Neural crest cell (in vitro differentiated cells): Measurements from ENCODE around the gene NOL12. TPM values are rescaled to one million over a fixed set of nuclear protein-coding genes. Genes with fewer than 3 reads are reported as not detected.
A peak's percentile ranks its signal among the peaks of the same experiment; 100 is the strongest.

Source experiments
- DNase-seq: peaks from one replicate; pipeline ENCODE4 v3.0.0; 2021; ENCODE audit warnings: low read depth, mixed read lengths, low spot score
- H3K27ac Mint-ChIP-seq: one replicate; pipeline ENCODE4 v1.8.0; 2021; ENCODE audit warnings: mild to moderate bottlenecking, mixed read lengths; ENCODE audit not compliant: unreplicated experiment
- H3K27me3 Mint-ChIP-seq: 2 replicates; pipeline ENCODE4 v1.8.0; 2021; ENCODE audit warnings: low read depth, mild to moderate bottlenecking, mixed read lengths
- H3K36me3 Mint-ChIP-seq: 2 replicates; pipeline ENCODE4 v1.8.0; 2021; ENCODE audit warnings: low read depth, mild to moderate bottlenecking, mixed read lengths
- H3K4me1 Mint-ChIP-seq: 2 replicates; pipeline ENCODE4 v1.8.0; 2021; ENCODE audit warnings: mixed read lengths
- H3K4me3 Mint-ChIP-seq: one replicate; pipeline ENCODE4 v1.8.0; 2021; ENCODE audit warnings: mild to moderate bottlenecking, mixed read lengths
- H3K9me3 Mint-ChIP-seq: 2 replicates; pipeline ENCODE4 v1.8.0; 2021; ENCODE audit warnings: mixed read lengths
- total RNA-seq: library from RNA; stranded (reverse); gene quantifications from 2 replicates; pipeline ENCODE4 v1.2.1, GENCODE V29; 2021
- TF ChIP-seq, protein P1 (sequence below): fragments of 200-600 bp; sonication (generic); conservative IDR thresholded peaks from 2 replicates; pipeline ENCODE4 v1.5.0; 2021; ENCODE audit warnings: antibody characterized with exemption, mild to moderate bottlenecking

The NOL12 gene
- total RNA-seq, 1 donor from 2014 or later, result 43.3 TPM

DNA sequence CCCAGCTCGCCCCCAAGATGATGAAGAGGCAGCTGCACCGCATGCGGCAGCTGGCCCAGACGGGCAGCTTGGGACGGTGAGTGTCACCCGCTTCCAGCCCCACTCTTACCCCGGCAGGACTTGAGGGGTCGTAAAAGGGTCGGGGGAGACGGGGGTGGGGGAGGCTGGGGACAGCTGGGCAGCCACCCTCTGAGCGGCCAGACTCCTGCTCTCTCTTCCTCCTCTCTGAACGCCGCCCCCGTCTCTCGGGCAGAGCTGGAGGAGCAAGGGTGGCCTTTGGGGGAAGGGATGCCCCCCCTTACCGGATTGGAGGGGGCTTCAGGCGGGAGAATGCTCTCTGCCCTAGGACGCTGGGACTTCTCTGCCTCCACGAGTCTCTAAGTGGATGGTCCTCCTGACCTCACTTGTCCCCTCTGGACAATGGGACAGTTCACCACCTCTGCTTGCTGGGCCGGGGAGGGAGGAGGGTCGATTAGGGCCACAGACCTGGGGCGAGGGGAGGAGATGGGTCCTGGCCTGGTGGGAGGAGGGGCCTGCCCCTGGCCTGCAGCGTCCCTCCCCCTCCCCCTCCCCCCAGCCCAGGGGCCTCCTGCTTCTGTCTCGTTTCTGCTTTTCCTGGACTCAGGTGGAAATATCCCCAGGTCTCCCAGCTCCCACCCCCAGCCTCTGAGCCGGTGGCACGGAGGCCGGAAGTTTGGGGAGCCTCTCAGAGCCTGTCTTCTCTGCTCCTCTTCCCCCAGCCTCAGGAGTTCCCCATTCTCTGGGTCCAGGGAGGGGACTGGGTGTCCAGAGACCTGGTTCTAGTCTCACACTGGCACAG lies 46.2 kb upstream of the NOL12 start:
- Mint-ChIP-seq H3K9me3 (no peaks in the 10 kb centered on the region), H3K4me1 (peaks cover 28% of the 10 kb centered on the region), H3K27me3 (no peaks in the 10 kb centered on the region), H3K36me3 (peaks cover 2% of the 10 kb centered on the region), H3K4me3 (peak overlapping the region; percentile 84), H3K27ac (no peak overlapping the region)
- no peak for DNase-seq
- TF ChIP-seq, protein P1, sequence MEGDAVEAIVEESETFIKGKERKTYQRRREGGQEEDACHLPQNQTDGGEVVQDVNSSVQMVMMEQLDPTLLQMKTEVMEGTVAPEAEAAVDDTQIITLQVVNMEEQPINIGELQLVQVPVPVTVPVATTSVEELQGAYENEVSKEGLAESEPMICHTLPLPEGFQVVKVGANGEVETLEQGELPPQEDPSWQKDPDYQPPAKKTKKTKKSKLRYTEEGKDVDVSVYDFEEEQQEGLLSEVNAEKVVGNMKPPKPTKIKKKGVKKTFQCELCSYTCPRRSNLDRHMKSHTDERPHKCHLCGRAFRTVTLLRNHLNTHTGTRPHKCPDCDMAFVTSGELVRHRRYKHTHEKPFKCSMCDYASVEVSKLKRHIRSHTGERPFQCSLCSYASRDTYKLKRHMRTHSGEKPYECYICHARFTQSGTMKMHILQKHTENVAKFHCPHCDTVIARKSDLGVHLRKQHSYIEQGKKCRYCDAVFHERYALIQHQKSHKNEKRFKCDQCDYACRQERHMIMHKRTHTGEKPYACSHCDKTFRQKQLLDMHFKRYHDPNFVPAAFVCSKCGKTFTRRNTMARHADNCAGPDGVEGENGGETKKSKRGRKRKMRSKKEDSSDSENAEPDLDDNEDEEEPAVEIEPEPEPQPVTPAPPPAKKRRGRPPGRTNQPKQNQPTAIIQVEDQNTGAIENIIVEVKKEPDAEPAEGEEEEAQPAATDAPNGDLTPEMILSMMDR, result no peak

DNA sequence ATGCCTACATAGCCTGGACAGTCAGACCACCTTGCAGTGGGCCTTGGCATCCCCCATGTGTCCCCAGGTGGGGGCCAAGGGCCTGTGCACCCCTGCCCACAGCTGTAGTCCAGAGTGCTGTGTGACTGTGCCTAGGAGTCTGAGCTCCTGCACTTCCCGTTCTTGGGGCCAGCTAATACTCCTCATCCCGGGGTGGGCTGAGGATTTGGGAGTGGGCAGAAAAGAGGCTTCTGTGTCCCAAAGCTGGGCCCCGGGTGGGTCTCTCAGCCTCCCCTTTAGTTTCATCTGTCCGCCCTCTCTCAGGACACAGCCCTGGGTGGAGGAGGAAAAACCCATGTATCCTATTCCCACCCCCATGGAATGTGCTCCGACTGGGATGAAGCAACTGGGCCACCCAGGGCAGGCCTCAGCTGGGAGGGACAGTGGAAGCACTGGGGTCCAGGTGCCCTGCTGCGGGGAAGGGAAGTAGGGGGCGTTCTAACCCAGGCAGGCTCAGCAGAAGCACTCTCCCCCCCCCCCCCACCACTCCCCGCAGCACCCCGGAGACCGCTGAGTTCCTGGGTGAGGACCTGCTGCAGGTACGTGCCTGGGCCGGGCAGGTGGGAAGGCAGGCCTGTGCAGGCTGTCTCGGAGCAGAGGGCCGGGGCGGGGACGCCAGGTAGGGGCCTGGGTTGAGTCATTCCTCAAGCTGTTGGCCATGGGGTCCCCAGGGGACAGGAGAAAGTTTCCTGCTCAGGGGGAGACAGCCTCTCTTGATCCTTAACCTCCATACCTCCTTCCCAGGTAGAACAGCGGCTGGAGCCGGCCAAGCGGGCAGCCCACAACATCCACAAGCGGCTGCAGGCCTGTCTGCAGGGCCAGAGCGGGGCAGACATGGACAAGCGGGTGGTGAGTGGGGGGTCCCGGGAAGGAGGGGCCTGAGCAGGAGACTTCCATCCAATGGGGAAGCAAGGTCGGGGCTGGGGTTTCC lies 45.3 kb upstream of the NOL12 start:
- no peak for DNase-seq
- H3K9me3 Mint-ChIP-seq, result no peaks in the 10 kb centered on the region
- H3K4me1 Mint-ChIP-seq, result peaks cover 28% of the 10 kb centered on the region
- TF ChIP-seq, protein P1, result no peak
- H3K4me3 Mint-ChIP-seq, result peak overlapping the region; percentile 84
- H3K36me3 Mint-ChIP-seq, result peaks cover 2% of the 10 kb centered on the region
- peak overlapping the region; percentile 6 for H3K27ac Mint-ChIP-seq
- no peaks in the 10 kb centered on the region for H3K27me3 Mint-ChIP-seq

DNA sequence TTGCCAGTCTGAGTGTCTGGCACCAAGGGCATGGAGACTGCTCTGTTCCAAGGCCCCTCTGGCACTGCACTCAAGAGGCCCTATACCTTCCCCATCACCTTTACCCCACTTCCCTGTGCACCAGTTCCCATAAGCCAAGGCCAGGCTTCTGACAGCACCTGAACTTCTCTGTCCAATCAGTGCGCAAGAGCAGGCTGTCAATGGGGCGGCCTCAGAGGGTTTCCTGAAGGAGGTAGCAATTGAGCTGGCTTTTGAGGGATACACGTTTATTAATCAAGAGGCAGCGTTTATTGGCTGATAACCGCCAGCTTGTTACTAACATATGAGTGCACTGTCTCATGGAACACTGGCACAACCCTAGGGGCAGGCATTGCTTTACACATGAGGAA lies 44.6 kb upstream of the NOL12 start:
- H3K27me3 Mint-ChIP-seq, result no peaks in the 10 kb centered on the region

DNA sequence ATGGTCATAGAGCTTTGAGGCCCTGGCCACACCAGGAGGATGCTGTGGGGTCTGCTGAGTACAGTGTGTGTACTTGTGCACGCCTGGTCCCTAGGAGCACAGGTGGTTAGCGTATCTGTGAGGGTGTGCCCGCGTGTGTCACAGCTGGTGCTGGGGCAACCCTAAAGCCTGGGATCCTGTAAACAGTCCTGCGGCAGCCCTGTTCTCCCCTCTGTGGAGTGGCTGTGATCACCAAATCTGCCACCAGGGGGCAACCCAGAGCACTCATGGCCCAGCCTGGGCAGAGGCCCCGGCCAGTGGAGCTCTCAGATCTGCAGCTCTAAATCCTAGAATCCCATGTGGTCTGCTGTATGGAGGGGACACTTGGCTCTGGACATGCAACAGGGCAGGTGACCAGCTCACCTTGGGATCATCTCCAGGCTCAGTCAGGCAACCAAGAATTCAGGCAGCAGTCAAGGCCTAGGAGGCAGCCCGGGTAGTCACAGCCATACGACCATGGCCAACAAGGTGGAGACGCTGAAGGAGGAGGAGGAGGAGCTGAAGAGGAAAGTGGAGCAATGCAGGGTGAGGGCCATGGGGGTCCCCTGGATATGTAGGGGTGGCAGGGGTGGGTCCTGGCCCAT lies 42.8 kb upstream of the NOL12 start:
- H3K27ac Mint-ChIP-seq, result no peak overlapping the region

More for the DNA sequence above, 44.6 kb upstream of the NOL12 start:
- peaks cover 25% of the 10 kb centered on the region for H3K4me1 Mint-ChIP-seq
- no peak for DNase-seq
- H3K4me3 Mint-ChIP-seq, result peak overlapping the region; percentile 65
- H3K9me3 Mint-ChIP-seq, result no peaks in the 10 kb centered on the region
- no peak overlapping the region for H3K27ac Mint-ChIP-seq
- TF ChIP-seq, protein P1, result no peak
- peaks cover 2% of the 10 kb centered on the region for H3K36me3 Mint-ChIP-seq

More for the DNA sequence above, 42.8 kb upstream of the NOL12 start:
- no peaks in the 10 kb centered on the region for H3K9me3 Mint-ChIP-seq
- peak overlapping the region; percentile 84 for H3K4me3 Mint-ChIP-seq
- H3K36me3 Mint-ChIP-seq, result peaks cover 2% of the 10 kb centered on the region
- DNase-seq, result peak; percentile 99
- no peaks in the 10 kb centered on the region for H3K27me3 Mint-ChIP-seq
- H3K4me1 Mint-ChIP-seq, result peaks cover 14% of the 10 kb centered on the region
- TF ChIP-seq, protein P1, result peak; percentile 91
